Stimulated activated CD4-positive, alpha-beta T cell treated with anti-CD3 and anti-CD28 coated beads, Interleukin-15, amount 100 ng/mL, for 24 hours (primary cell): Measurements from ENCODE around the gene LIMCH1.
"Not testable (repeated sequence)": the region's sequence is repeated elsewhere in the genome, so short reads cannot be mapped to it uniquely, and the experiment has no call there.

Experiments used
- DNase-seq: peaks from one replicate; pipeline ENCODE4 v3.0.0-alpha.2; 2020

The LIMCH1 gene

DNA sequence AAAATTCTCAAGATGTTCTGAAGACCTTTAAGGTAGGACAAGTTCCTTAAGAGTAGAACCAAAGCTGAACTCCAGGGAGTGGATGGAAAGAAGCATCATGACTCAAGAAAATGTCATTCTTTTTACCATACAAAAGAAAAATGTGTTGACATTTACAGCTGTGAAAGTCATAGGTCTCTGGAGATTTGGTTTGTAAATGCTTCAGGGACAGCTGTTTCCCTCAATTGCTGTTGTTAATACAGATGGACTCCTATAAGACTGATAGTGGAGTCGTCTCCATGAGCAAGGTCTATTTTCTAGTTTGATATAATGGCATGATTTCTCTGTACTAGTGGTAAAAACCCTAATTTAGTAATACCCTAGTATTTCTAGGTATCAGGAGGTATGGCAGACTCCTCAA lies 108.9 kb downstream of the LIMCH1 start:
- DNase-seq, result no peak

DNA sequence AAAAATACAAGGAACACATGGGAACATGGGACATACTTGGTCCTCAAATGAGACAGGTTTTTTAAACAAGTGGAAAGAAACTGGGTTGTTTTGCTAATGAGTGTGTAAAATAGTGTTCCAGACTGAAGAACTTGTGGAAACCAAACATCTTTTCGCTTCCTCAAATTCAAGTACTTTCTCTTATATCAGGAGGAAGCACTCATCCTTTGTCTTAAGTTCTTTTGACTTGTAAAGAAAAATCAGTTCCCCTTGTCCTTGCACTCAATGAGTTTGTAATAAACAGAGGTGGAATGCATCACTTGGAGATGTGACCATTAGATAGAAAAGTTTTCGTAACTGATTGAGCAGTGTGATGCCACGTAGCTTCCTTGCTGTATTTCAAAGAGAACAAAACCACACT lies 109.4 kb downstream of the LIMCH1 start:
- no peak for DNase-seq

DNA sequence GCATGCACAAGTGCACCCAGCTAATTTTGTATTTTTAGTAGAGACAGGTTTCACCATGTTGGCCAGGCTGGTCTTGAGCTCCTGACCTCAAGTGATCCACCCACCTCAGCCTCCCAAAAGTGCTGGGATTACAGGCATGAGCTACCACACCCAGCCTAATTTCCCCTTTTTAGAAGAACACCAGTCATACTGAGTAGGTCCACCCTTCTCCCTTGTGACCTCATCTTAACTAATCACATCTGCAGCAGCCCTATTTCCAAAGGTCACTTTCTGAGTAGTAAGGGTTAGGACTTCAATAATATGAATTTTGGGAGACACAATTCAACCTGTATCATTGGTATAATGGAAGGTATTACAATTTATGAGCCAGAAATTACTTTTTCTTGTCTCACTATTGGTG lies 113.2 kb downstream of the LIMCH1 start:
- not testable (repeated sequence) for DNase-seq

DNA sequence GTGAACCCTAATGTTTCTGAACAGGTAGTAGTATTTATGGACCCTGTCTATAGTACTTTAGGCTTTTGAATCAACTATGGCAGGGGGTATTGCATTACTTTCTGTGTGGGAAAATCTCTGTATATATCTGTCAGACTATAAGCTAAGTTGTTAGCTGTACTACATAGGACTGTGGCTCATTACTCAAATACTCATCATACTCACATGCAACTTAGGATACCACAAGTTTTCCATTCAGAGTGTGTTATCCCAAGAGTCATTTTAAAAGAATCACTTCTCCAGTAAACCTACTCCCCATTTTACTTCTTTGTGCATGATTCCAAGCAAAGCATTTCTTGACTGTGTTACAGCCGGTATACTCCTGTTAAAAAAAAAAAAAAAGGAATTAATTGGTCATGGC lies 115.0 kb downstream of the LIMCH1 start:
- no peak for DNase-seq

DNA sequence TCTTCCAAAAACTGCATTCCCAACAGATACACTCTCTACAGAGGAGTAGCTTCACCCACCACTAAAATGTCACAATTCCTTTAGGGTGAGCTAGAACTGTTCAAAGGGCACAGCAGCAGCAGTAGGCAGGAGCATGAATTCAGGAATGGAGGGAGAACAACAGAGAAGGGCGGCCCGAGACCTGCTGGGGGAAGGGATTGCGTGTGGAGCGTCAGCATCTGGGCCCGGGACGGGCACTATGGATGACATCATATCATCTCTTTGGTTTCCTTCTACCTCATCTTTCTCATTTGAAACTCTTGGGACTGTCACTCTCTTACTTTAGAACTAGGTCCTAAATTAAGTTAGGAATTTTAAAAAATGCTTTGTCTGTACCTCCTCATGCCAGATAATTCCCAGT lies 115.6 kb downstream of the LIMCH1 start:
- DNase-seq, result no peak

DNA sequence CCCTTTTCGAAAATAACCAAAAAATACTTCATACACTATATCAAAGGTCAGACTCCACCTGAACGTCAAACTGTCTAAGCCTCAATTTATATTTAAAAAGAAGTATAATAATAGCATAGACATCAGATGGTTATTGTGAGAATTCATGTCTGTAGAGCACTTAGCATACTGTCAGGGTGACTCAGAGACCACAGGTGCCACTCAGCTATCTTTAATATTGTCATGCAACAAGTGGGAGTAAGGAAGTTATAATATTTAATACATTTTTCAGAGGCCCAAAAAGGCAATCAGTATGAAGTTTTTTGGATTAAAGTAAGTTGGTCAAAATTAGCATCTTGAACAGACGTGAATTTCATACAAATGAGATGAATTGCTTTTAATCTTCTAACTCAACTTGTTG lies 117.2 kb downstream of the LIMCH1 start:
- DNase-seq, result no peak

DNA sequence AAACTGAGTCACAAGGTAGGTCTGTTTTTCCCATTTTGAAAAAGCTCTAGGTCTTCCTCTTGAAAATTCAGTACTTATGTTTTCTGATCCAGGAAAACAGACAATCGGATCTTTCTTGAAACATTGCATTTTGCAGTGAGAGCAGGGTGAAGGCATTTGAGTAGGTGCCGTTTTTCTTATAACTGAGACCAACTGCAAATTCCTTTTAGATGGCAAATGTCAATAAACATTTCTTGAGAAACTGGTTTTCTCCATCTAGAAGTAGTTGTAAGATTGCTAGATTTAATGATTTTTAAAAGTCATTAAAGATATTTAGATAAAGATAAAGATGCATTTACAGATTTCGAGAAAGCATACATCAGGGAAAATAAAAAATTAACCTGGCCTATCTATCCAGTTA lies 118.1 kb downstream of the LIMCH1 start:
- DNase-seq, result no peak

DNA sequence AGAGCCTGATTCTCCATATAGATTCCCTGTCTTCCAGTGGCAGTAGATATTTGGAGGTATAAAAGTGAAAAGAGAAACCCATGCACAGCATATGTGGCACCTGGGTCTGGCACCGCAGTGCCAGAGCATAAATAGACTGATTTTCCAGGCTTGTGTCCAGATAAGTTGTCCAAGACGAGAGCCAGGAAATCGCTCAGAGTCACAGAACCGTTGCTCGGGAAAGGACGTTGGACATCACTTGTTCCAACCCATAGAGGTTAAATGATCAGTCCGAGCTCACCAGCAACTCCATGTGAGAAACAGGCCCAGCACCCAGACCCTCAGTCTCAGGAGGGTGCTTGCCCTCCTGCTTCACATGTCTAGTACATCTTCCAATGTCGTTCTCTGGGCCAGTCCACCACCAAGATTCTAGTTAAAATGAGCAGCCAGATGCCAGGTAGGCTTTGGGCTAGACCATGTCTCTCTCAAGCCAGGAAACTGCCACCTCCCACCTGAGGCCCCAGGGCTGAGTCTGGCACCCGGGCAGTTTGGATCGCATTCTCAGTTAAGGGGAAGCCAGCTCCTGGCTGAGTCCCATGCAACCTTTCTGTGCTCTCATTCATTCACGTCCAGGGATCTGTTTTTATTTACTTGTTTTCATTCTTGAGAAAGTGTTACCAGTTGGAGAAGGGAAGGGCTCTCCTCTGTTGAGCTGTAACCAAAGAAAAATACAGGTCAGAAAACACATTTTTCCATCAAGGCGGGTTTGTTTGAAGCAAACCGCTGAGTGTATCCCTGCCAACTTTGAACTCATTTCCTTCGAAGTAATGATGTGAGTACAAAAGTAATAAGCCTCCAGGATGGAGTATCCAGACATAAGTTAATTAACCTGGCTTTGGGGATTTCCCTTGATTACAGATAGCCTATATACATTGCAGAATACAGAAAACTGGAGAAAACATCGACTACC lies 118.9 kb downstream of the LIMCH1 start:
- no peak for DNase-seq

DNA sequence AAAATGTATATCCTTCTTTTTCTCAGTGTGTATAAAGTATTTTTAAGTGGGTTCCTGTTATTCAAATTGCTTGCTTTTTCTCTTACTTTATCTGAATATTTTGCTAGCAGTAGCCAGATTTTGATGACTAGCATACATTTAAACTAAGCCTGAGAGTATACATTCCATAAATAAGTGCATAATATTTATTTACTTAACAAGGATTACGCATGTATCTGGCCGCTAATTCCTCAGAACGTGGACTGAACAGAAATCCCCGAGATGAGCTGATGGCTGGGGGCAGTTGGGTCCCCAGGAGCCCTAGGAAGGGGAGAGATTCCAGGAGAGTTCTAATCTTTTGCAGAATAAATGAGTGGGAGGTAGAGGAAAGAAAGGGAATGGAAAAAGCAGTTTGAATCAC lies 119.6 kb downstream of the LIMCH1 start:
- no peak for DNase-seq

DNA sequence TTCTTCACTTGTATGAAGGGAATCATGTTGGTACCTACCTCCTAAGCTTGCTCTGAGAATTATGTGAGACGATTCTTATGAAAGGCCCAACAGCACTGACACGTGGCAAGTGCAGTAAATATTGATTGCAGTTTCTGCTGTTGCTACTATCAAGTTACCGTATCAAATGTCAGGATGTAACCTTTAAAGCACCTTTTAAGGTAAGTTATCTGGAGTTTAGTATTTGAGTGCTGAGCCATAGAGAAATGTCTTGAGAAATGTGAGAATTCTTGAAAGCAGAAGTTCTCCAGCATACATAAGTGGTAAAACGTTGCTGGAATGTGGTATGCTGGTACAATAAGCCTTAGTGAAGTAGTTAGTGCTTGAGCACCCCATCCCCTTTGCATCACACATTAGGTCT lies 120.2 kb downstream of the LIMCH1 start:
- DNase-seq, result no peak

DNA sequence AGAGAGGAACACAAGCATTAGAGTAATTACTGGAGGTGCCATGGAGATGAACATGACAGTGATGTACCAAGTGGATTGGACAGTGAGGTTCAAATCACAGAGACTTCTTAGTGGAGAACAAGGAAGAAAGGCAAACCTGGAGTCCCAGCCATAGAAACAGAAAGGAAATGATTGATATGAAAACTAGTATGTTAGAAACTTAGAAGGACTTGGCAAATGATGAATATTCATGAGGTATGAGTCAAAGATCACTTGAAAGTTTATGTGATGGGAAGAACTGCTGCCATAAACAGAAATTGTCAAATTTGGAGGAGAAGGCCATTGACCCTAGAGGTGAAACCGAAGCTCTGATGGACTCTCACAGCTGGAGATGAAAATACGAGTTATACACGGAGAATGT lies 122.4 kb downstream of the LIMCH1 start:
- no peak for DNase-seq

DNA sequence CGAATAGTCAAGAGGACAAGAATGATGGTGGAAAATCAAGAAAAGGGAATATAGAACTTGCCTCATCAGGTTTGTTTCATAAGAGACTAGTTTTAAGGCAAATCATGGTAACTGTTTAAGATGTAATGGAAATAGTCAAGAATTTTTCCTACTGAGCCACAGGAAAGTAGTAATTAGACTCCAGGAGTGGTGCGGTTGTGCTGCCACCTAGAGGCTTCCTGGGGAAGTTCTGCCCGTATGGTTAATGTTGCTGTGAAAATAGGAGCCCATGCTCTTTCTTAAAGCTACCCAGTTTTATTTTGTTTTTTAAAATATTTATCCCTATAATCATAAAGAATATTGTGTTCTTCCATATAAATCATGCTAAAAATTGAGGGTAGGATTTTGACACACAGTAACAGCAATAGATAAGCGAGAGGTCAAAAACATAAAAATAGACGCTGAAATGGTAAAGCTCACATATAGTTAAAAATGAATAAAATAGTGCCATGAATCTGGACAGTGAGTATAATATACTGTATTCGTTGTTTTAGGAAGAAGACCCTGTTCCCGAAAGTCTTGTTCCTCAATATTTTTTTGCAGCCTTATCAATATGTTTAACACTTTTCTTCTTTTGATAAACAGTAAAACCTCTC lies 123.6 kb downstream of the LIMCH1 start:
- peak; percentile 55 for DNase-seq

DNA sequence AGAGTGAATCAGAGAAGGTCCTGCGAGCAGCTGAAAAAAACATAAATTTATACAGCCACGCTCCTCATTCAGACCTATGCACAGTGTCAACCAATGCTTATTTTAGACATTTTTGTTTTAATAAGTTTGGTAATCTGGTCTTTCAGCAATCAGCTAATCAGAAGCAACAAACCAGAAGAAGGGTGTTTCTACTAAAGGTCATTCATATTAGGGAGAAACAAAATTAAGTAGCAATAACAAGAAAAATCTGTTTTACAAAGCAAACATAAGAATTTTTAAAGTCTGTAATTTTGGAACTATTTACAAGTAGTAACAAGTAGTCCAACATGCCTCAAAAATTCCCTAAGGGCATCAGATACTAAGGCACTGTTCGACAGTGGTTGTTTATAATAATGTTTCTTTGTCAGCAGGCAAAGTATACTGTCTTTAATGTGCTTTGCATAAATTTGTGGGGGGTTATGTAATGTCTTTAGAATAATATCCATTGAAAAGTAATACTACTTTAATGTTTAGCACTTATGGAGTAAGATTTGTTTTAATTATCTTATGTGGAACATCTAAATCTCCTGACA lies 127.8 kb downstream of the LIMCH1 start:
- DNase-seq, result no peak

DNA sequence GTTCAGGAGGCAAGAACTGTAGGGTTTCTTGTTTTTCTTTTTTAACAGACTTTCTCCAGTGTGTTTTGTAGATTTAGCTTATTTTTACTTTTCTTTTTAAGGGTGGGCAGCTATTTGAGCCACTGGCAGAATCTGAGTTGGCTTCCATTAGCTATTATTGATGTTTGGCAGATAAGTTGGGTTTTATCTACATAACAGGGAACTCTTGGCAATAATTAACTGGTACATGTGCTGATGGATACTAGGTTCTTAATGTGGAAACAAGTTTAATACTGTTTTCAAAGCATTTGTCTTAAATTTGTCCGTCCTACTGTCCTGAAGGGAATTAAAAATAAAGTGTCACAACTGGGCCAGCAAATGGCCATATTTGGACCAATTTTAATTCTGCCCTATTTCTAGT lies 130.1 kb downstream of the LIMCH1 start:
- no peak for DNase-seq

DNA sequence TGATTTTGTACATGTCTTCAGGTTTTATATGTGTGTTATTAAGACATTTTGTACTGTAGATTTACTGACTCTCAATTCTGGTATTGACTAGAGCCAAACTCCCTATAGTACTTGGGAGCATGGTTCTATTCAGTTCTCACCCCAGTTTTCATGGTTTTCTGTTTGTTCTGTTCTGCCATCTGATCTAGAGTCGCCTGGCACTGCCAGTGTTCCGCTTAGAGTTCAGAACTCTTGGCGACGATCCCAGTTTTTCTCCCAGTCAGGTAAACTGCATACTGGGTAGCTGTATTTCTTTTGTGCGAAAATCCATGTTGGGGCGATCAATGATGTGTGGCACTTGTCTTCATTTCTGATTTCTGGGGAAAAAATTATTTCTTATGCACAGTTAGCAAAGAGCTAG lies 132.6 kb downstream of the LIMCH1 start:
- no peak for DNase-seq

DNA sequence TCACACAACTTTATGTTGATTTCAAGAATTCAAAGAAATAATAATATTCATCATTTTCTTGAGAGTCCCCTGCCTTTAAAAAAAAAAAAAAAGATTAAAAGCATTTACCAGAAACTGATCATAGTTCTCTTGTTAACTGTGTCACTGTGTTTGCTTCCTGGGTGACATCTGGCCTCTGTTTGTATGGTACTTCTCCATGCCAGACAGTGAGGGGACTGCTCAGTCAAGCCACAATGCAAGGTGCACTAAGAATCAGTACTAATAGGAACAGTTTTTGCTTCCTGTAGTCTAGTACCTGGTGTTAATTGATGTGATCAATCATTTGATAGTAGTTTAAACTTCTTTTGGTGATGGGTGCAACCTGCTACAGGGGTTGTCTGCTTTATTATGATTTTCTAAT lies 133.0 kb downstream of the LIMCH1 start:
- no peak for DNase-seq

DNA sequence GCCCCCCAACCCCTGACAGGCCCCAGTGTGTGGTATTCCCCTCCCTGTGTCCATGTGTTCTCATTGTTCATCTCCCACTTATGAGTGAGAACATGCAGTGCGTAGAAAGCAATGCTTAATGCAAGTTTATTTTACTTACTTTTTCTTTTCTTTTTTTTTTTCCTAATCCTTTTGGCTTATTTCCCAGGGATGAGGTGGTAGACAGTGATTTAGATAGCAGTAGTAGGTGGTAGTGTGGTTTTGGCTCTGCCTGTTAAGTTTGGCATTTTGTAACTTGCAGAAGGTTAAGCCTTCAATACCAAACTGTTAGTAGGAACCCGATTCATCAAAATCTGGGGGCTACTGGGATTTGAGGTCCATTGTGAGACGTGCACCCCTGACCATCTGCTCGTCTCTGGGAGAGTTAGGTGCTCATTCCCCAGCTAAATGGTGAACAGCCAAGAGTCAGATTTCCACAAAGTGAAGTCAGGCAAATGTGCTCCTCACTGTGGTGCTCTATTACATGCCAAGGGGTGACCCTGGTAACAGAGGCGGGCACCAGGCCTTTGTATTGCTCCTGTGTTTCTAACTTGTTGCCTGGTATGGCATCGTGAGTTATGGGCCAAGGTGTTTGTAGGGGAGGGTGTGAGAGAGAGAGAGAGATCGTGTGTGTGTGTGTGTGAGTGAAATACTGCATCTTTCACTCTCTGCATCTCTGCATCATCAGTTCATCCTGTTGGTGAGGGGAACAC lies 140.3 kb downstream of the LIMCH1 start:
- no peak for DNase-seq

DNA sequence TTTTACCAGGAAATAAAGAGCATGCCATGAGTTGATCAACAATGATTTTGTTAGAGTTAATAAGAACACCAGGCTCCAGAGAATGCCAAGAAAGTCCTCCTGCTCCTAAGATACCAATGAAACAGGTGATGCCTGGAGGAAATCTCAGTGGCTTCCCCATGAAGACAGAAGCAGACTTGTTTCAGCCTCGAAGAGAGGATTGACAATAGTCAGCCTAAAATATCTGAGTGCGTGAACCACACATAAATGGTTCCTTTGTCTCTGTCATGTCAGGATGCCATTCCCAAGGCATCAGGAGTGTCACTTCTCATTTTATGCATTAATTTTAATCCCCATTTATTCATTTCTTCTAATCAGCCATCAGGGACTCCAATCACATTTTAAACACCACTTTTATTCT lies 141.0 kb downstream of the LIMCH1 start:
- no peak for DNase-seq

DNA sequence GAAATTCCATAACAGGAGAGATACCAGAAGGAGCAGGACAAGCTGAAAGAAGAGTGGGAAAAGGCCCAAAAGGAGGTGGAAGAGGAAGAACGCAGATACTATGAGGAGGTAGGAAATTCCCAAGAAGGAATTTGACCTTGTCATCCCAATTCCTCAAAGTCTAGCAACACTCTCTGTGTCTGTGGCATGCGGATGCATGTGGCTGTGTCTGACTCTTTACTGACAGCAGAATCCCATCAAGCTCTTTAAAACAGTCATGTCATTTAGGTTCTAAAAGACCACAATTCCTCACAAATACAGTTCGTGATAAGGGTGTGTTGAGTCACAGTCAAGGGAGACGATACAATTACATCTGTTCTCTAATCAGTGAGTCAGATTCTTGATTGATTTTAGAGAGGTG lies 142.0 kb downstream of the LIMCH1 start:
- DNase-seq, result no peak

DNA sequence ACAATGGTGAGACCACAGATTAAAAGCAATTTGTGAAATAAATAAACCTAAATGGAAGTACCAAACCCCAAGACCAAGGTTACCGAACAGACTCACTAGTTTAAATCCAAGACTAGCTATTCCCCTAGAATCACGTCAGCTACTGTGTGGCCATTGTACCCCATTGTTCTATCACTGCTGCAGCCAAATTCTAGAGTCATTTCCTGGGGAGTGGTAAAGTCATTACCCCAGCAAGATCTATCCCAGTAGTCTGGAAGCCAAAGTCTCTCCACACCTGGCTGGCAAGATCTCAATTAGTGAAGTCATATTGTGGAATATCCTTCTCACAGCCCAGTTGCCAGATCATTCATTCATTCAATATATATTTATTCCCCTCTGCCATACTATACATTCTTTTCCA lies 143.1 kb downstream of the LIMCH1 start:
- DNase-seq, result no peak

DNA sequence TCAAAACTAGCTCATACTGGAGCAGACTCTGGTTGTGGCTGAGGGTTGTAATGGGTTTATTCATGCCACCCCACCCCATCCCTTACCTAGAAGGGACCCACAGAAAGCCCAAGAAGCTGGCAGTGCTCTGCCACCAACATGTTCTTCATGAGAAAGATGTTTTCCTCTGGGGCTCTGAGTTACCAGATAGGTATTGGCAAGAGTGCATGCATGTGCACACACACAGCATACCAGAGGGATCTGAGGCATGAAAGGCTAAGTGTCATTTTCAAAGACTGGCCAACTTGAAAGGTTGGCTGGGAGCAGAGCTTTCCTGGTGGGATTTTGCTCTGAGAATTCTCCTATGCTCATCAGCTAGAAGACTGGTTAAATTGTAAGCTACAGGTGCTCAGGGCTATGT lies 145.4 kb downstream of the LIMCH1 start:
- DNase-seq, result no peak

DNA sequence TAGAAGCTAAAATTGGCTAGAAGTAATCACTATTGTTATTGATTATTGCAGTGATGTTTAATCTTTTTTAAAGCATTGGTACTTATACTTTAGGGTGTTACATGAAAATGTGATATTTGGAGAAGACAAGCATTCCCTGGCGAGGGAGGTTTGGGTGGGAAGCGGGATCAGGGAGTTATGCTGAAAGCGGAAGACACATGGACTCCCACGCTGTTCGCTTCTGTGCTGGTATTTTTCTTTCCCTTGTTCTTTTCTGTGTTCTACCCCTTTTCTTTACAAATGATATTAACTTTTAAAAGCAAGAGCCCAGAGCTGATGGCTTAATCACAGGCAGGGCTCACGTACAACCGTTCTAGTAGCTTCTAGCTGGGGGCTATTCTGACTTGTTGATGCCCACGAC lies 148.9 kb downstream of the LIMCH1 start:
- no peak for DNase-seq

DNA sequence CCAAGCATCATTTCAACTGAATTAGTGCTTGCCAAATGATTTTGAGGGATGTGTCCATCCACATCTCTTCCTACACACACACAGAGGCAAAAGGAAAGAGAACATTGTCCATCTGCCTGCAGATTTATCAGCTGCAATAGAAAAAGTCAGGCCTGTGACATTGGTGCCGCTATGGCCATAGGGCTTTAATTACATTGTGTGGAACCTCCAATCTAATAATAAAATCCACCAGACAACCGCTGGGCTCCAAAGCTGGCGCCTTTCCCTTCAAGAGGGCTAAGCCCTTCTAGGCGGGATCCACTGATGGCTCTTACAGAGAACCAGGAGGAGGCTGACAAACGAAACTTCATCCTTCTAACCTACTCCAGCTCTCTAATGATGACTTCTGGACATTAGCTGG lies 150.0 kb downstream of the LIMCH1 start:
- no peak for DNase-seq
